GM21390 (cell line): ENCODE measurements around the gene RAD51B.
A peak's percentile ranks its signal among the peaks of the same experiment; 100 is the strongest.

Experiments
- ATAC-seq: cut with Tn5 transposase; IDR thresholded peaks from one replicate; pipeline ENCODE4 v1.9.1; 2021; ENCODE audit not compliant: unreplicated experiment

The RAD51B gene

GRCh38 chr14:68226523-68226922 lies 406.9 kb downstream of the RAD51B start:
- no peak for ATAC-seq

GRCh38 chr14:68228656-68229055 lies 409.1 kb downstream of the RAD51B start:
- ATAC-seq, result no peak

GRCh38 chr14:68229423-68230100 lies 410.0 kb downstream of the RAD51B start:
- ATAC-seq, result no peak

GRCh38 chr14:68230202-68230949 lies 410.8 kb downstream of the RAD51B start:
- ATAC-seq, result no peak

GRCh38 chr14:68230950-68231717 lies 411.6 kb downstream of the RAD51B start:
- no peak for ATAC-seq

- ATAC-seq, result no peak
These were observed 412.3 kb downstream of the RAD51B start for GRCh38 chr14:68231898-68232297.

- ATAC-seq, result peak; percentile 77
These were observed 412.9 kb downstream of the RAD51B start for GRCh38 chr14:68232300-68233055.

- ATAC-seq, result no peak
These were observed 413.7 kb downstream of the RAD51B start for GRCh38 chr14:68233101-68233784.

GRCh38 chr14:68234101-68234905 lies 414.7 kb downstream of the RAD51B start:
- no peak for ATAC-seq

GRCh38 chr14:68235011-68235410 lies 415.4 kb downstream of the RAD51B start:
- no peak for ATAC-seq

- no peak for ATAC-seq
These were observed 417.2 kb downstream of the RAD51B start for GRCh38 chr14:68236582-68237458.

GRCh38 chr14:68238551-68238950 lies 419.0 kb downstream of the RAD51B start:
- no peak for ATAC-seq

GRCh38 chr14:68238976-68239375 lies 419.4 kb downstream of the RAD51B start:
- ATAC-seq, result no peak

- ATAC-seq, result no peak
These were observed 420.6 kb downstream of the RAD51B start for GRCh38 chr14:68239988-68240771.

- no peak for ATAC-seq
These were observed 422.4 kb downstream of the RAD51B start for GRCh38 chr14:68241862-68242487.

- no peak for ATAC-seq
These were observed 424.0 kb downstream of the RAD51B start for GRCh38 chr14:68243450-68244010.
